ENCODE measurements around the gene PRKCE. TPM values are rescaled to one million over a fixed set of nuclear protein-coding genes. Genes with fewer than 3 reads are reported as not detected.
"Not testable (repeated sequence)": the region's sequence is repeated elsewhere in the genome, so short reads cannot be mapped to it uniquely, and the experiment has no call there.

Gene PRKCE
- polyA plus RNA-seq, 2 donors: 2.6 to 2.9 TPM

DNA sequence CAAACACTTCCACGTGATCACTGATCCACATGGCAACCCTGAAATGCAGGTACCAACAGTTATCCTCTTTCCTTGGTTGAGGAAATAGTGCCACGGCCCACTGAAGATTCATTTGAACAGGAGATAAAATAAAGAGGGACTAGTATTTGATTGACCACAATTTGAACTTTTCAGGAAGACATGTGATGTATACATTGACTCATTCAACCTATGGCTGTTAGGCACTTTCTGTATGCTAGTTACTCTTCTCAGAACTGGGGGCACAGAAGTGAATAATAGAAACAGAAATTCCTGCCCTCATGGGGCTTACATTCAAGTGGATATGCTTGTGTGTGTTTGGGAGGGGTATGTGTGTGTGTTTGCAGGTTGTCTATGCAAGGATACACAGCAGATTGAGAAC, 199.6 kb downstream of the PRKCE start:
- Histone ChIP-seq H3K4me3 (ENCODE audit: low read depth in 1 of 2, low read length in 2 of 2) (no peak overlapping the region), H3K27me3 (ENCODE audit: control insufficient read depth in 1 of 2, insufficient read depth in 2 of 2, low read length in 2 of 2) (no peaks in the 10 kb centered on the region), H3K4me1 (ENCODE audit: control insufficient read depth in 2 of 2, insufficient read depth in 2 of 2, low read length in 1 of 2) (peaks cover 0 to 6% of the 10 kb centered on the region in 2 donors), H3K9me3 (ENCODE audit: control insufficient read depth in 2 of 2, insufficient read depth in 1 of 2, low read depth in 1 of 2, low read length in 1 of 2) (no peaks in the 10 kb centered on the region), H3K36me3 (ENCODE audit: control insufficient read depth in 2 of 2, insufficient read depth in 2 of 2, low read length in 1 of 2) (peaks cover 0 to 2% of the 10 kb centered on the region in 2 donors), H3K27ac (ENCODE audit: low read depth in 2 of 2, low read length in 1 of 2) (no peak overlapping the region)
- WGBS, 2 donors: 70 to 78% methylated on average over 2 of the region's 2 CpGs

- Histone ChIP-seq H3K4me1 (ENCODE audit: control insufficient read depth in 2 of 2, insufficient read depth in 2 of 2, low read length in 1 of 2) (peaks cover 0 to 6% of the 10 kb centered on the region in 2 donors), H3K27me3 (ENCODE audit: control insufficient read depth in 1 of 2, insufficient read depth in 2 of 2, low read length in 2 of 2) (no peaks in the 10 kb centered on the region), H3K4me3 (ENCODE audit: low read depth in 1 of 2, low read length in 2 of 2) (no peak overlapping the region), H3K27ac (ENCODE audit: low read depth in 2 of 2, low read length in 1 of 2) (no peak overlapping the region), H3K36me3 (ENCODE audit: control insufficient read depth in 2 of 2, insufficient read depth in 2 of 2, low read length in 1 of 2) (peaks cover 0 to 2% of the 10 kb centered on the region in 2 donors), H3K9me3 (ENCODE audit: control insufficient read depth in 2 of 2, insufficient read depth in 1 of 2, low read depth in 1 of 2, low read length in 1 of 2) (no peaks in the 10 kb centered on the region)
- WGBS, 2 donors: 61 to 74% methylated on average over 11 of the region's 11 CpGs
Measured at GRCh38 chr2:45851576-45852304, 200.3 kb downstream of the PRKCE start.

- H3K27me3 ChIP-seq (ENCODE audit: control insufficient read depth in 1 of 2, insufficient read depth in 2 of 2, low read length in 2 of 2): no peaks in the 10 kb centered on the region
- 93 to 95% methylated on average over 6 of the region's 6 CpGs for whole genome bisulfite sequencing, 2 donors
- H3K27ac ChIP-seq (ENCODE audit: low read depth in 2 of 2, low read length in 1 of 2): no peak overlapping the region
- no peaks in the 10 kb centered on the region for H3K9me3 ChIP-seq (ENCODE audit: control insufficient read depth in 2 of 2, insufficient read depth in 1 of 2, low read depth in 1 of 2, low read length in 1 of 2)
- no peak overlapping the region for H3K4me3 ChIP-seq (ENCODE audit: low read depth in 1 of 2, low read length in 2 of 2)
- peaks cover 0 to 2% of the 10 kb centered on the region in 2 donors for H3K36me3 ChIP-seq (ENCODE audit: control insufficient read depth in 2 of 2, insufficient read depth in 2 of 2, low read length in 1 of 2)
- peaks cover 0 to 6% of the 10 kb centered on the region in 2 donors for H3K4me1 ChIP-seq (ENCODE audit: control insufficient read depth in 2 of 2, insufficient read depth in 2 of 2, low read length in 1 of 2)
Measured at GRCh38 chr2:45852450-45853150, 201.1 kb downstream of the PRKCE start.

DNA sequence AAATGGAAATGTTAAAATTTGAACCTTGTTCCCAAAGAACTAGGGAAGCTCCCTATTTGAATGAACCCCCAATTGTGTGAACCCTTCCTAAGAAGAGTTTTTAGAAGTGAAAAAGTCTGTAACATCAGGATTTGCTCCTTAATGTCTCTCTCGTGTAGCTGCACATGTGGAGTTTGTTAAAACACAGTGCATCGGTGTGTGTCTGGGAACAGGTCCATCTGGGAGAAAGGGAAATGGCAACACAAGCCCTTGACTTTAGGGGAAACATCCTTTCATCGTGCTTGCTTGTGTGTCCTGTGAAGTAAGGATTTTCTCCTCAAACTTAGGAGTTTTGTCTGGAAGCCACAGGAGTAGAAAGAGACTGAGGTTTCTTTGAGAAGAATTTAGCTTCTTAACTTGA, 203.9 kb downstream of the PRKCE start:
- WGBS, 2 donors: 45 to 50% methylated on average over 3 of the region's 3 CpGs
- peaks cover 0 to 2% of the 10 kb centered on the region in 2 donors for H3K36me3 ChIP-seq (ENCODE audit: control insufficient read depth in 2 of 2, insufficient read depth in 2 of 2, low read length in 1 of 2)
- no peaks in the 10 kb centered on the region for H3K27me3 ChIP-seq (ENCODE audit: control insufficient read depth in 1 of 2, insufficient read depth in 2 of 2, low read length in 2 of 2)
- no peak overlapping the region for H3K27ac ChIP-seq (ENCODE audit: low read depth in 2 of 2, low read length in 1 of 2)
- H3K9me3 ChIP-seq (ENCODE audit: control insufficient read depth in 2 of 2, insufficient read depth in 1 of 2, low read depth in 1 of 2, low read length in 1 of 2): no peaks in the 10 kb centered on the region
- peaks cover under 1 to 6% of the 10 kb centered on the region in 2 donors for H3K4me1 ChIP-seq (ENCODE audit: control insufficient read depth in 2 of 2, insufficient read depth in 2 of 2, low read length in 1 of 2)
- H3K4me3 ChIP-seq (ENCODE audit: low read depth in 1 of 2, low read length in 2 of 2): no peak overlapping the region

GRCh38 chr2:45856391-45857274, 205.2 kb downstream of the PRKCE start:
- H3K27ac ChIP-seq (ENCODE audit: low read depth in 2 of 2, low read length in 1 of 2): no peak overlapping the region
- peaks cover 3 to 5% of the 10 kb centered on the region in 2 donors for H3K4me1 ChIP-seq (ENCODE audit: control insufficient read depth in 2 of 2, insufficient read depth in 2 of 2, low read length in 1 of 2)
- H3K9me3 ChIP-seq (ENCODE audit: control insufficient read depth in 2 of 2, insufficient read depth in 1 of 2, low read depth in 1 of 2, low read length in 1 of 2): no peaks in the 10 kb centered on the region
- peaks cover 0 to 2% of the 10 kb centered on the region in 2 donors for H3K36me3 ChIP-seq (ENCODE audit: control insufficient read depth in 2 of 2, insufficient read depth in 2 of 2, low read length in 1 of 2)
- WGBS, 2 donors: 89 to 91% methylated on average over 9 of the region's 9 CpGs
- no peaks in the 10 kb centered on the region for H3K27me3 ChIP-seq (ENCODE audit: control insufficient read depth in 1 of 2, insufficient read depth in 2 of 2, low read length in 2 of 2)
- no peak overlapping the region for H3K4me3 ChIP-seq (ENCODE audit: low read depth in 1 of 2, low read length in 2 of 2)

DNA sequence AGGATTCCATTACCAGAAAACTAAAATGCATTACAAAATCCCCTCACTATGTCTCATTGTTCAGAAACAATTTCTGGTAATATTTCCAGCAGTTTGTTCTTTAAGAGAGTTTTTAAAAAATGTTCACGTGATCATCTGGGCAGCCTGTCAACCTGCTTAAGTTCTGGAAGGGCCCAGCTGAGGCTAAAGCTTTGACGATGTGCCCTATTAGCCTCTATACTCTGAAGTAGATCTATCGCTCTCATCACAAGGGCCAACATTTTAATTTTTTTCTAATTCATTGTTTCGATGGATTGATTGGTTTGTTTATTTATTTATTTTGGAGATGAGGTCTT, 205.8 kb downstream of the PRKCE start:
- WGBS, 2 donors: 79 to 81% methylated on average over 4 of the region's 4 CpGs

DNA sequence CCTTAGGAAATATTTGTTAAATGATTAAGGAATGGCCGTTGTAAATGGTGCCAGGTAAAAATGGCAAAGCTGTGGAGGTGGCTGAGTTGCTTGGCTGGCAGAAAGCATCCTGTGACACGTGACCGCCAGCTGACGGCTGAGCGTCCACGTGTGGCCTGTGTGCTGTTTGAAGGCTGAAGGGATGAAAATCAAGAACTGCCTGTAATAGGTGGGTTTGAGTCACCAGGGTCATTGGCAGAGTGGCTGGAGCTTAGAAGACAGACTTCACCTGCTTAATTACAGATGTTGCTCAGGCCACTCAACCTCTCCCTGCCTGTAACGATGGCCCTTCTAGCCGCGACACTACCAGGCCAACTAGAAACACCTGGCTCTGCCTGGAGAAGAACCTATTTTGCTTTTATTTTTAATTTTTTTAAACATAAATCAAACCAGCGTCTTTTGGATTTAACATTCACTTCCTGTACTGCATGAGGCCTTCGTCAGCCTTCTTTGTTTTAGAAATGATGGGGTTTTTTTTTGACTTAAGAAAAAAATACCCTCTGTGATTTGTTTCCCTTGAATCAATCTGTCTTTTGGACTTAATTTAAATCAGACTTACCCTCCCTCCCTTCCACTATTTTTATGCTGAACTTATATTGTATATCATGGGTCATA, 206.5 kb downstream of the PRKCE start:
- Histone ChIP-seq H3K4me3 (ENCODE audit: low read depth in 1 of 2, low read length in 2 of 2) (no peak overlapping the region), H3K9me3 (ENCODE audit: control insufficient read depth in 2 of 2, insufficient read depth in 1 of 2, low read depth in 1 of 2, low read length in 1 of 2) (no peaks in the 10 kb centered on the region), H3K4me1 (ENCODE audit: control insufficient read depth in 2 of 2, insufficient read depth in 2 of 2, low read length in 1 of 2) (peaks cover 0 to 5% of the 10 kb centered on the region in 2 donors), H3K36me3 (ENCODE audit: control insufficient read depth in 2 of 2, insufficient read depth in 2 of 2, low read length in 1 of 2) (no peaks in the 10 kb centered on the region), H3K27me3 (ENCODE audit: control insufficient read depth in 1 of 2, insufficient read depth in 2 of 2, low read length in 2 of 2) (no peaks in the 10 kb centered on the region), H3K27ac (ENCODE audit: low read depth in 2 of 2, low read length in 1 of 2) (no peak overlapping the region)
- 76 to 80% methylated on average over 11 of the region's 11 CpGs for WGBS, 2 donors

More for the DNA sequence above, 205.8 kb downstream of the PRKCE start:
- Histone ChIP-seq H3K36me3 (ENCODE audit: control insufficient read depth in 2 of 2, insufficient read depth in 2 of 2, low read length in 1 of 2) (no peaks in the 10 kb centered on the region), H3K27ac (ENCODE audit: low read depth in 2 of 2, low read length in 1 of 2) (no peak overlapping the region), H3K27me3 (ENCODE audit: control insufficient read depth in 1 of 2, insufficient read depth in 2 of 2, low read length in 2 of 2) (no peaks in the 10 kb centered on the region), H3K4me1 (ENCODE audit: control insufficient read depth in 2 of 2, insufficient read depth in 2 of 2, low read length in 1 of 2) (peaks cover 0 to 5% of the 10 kb centered on the region in 2 donors), H3K4me3 (ENCODE audit: low read depth in 1 of 2, low read length in 2 of 2) (no peak overlapping the region), H3K9me3 (ENCODE audit: control insufficient read depth in 2 of 2, insufficient read depth in 1 of 2, low read depth in 1 of 2, low read length in 1 of 2) (no peaks in the 10 kb centered on the region)

GRCh38 chr2:45858872-45859271, 207.4 kb downstream of the PRKCE start:
- not testable (repeated sequence) for H3K4me3 ChIP-seq (ENCODE audit: low read depth in 1 of 2, low read length in 2 of 2); H3K4me1 ChIP-seq (ENCODE audit: control insufficient read depth in 2 of 2, insufficient read depth in 2 of 2, low read length in 1 of 2); H3K27me3 ChIP-seq (ENCODE audit: control insufficient read depth in 1 of 2, insufficient read depth in 2 of 2, low read length in 2 of 2); H3K27ac ChIP-seq (ENCODE audit: low read depth in 2 of 2, low read length in 1 of 2); H3K36me3 ChIP-seq (ENCODE audit: control insufficient read depth in 2 of 2, insufficient read depth in 2 of 2, low read length in 1 of 2); H3K9me3 ChIP-seq (ENCODE audit: control insufficient read depth in 2 of 2, insufficient read depth in 1 of 2, low read depth in 1 of 2, low read length in 1 of 2)
- WGBS, 2 donors: 79 to 85% methylated on average over 5 of the region's 5 CpGs

GRCh38 chr2:45859682-45860081, 208.2 kb downstream of the PRKCE start:
- Histone ChIP-seq H3K4me3 (ENCODE audit: low read depth in 1 of 2, low read length in 2 of 2) (no peak overlapping the region), H3K4me1 (ENCODE audit: control insufficient read depth in 2 of 2, insufficient read depth in 2 of 2, low read length in 1 of 2) (peaks cover 2 to 5% of the 10 kb centered on the region in 2 donors), H3K9me3 (ENCODE audit: control insufficient read depth in 2 of 2, insufficient read depth in 1 of 2, low read depth in 1 of 2, low read length in 1 of 2) (no peaks in the 10 kb centered on the region), H3K27me3 (ENCODE audit: control insufficient read depth in 1 of 2, insufficient read depth in 2 of 2, low read length in 2 of 2) (no peaks in the 10 kb centered on the region), H3K36me3 (ENCODE audit: control insufficient read depth in 2 of 2, insufficient read depth in 2 of 2, low read length in 1 of 2) (no peaks in the 10 kb centered on the region), H3K27ac (ENCODE audit: low read depth in 2 of 2, low read length in 1 of 2) (no peak overlapping the region)
- WGBS, 2 donors: 76 to 81% methylated on average over 1 of the region's 1 CpG

Data from esophagus (tissue), 2 donors.